Ovary (tissue), 9 donors: ENCODE results near the gene BHMT2. TPM values are rescaled to one million over a fixed set of nuclear protein-coding genes. Genes with fewer than 3 reads are reported as not detected.

Experiments used
- DNase-seq, 5 donors: peaks; one replicate each; pipeline ENCODE4 v3.0.0-alpha.2; 2019 to 2020
- H3K27ac ChIP-seq, 2 donors: fragments of 200-600 bp; one replicate each; pipeline versions ENCODE4 v1.5.1 to v1.8.0; 2019 to 2022
- H3K27me3 ChIP-seq: fragments of 200-600 bp; one replicate; pipeline ENCODE4 v1.8.0; 2022
- H3K36me3 ChIP-seq: fragments of 200-600 bp; sonication (generic); one replicate; pipeline ENCODE4 v1.5.1; 2019
- H3K4me1 ChIP-seq: one replicate; pipeline ENCODE4 v1.8.1; 2013; ENCODE audit warnings: mild to moderate bottlenecking, moderate library complexity; ENCODE audit not compliant: insufficient read depth
- H3K4me3 ChIP-seq: fragments of 200-600 bp; sonication (generic); one replicate; pipeline ENCODE4 v1.5.1; 2017
- H3K9me3 ChIP-seq, 2 donors: fragments of 200-600 bp in 1 of 2; sonication (generic) in 1 of 2; one replicate each; pipeline versions ENCODE4 v1.5.1 to v1.8.1; 2013 to 2019; ENCODE audit warnings: mild to moderate bottlenecking in 1 of 2, moderate library complexity in 1 of 2
- EP300 ChIP-seq: sonication (generic); formaldehyde crosslinking; IDR thresholded peaks from one replicate; pipeline ENCODE4 v1.6.1; 2017; ENCODE audit warnings: antibody characterized with exemption
- POLR2A ChIP-seq: fragments of 450-650 bp; IDR thresholded peaks from one replicate; pipeline ENCODE4 v1.6.1; 2017; ENCODE audit warnings: antibody characterized with exemption, mild to moderate bottlenecking, moderate library complexity
- WGBS, 3 donors: extraction: QIAGEN DNeasy Blood & Tissue Kit in 1 of 3; methylation state at CpG; one replicate each; pipeline versions ENCODE4 v1.1.5 to v1.1.7; 2013 to 2017; 5-methylcytosine and 5-hydroxymethylcytosine counted together
- intact Hi-C, 4 donors: fragments of 100-400 bp; cut with DNase I; formaldehyde crosslinking; loops; one replicate each; pipeline versions ENCODE4 v1.11.0 to v1.15.1; 2022 to 2023
- polyA plus RNA-seq, 2 donors: library from polyadenylated mRNA; stranded (reverse); fragments of 200-250 nt in 1 of 2; fragments of 350-450 nt in 1 of 2; fragmentation: Illumina TruSeq in 1 of 2; extraction: RNeasy Lipid Tissue Mini Kit (QIAGEN cat#74804) in 1 of 2; gene quantifications; one replicate each; pipeline ENCODE4 v1.2.3, GENCODE V29; 2013 to 2014
- total RNA-seq, 7 donors: library from RNA; depleted of rRNA in 2 of 7; stranded (reverse); fragments of >200 nt in 2 of 7; fragmentation: NEBNext Ultra II Directional in 3 of 7; extraction: Animal tissue kit (Norgen Biotek cat#: 25700) in 3 of 7; gene quantifications; one replicate each; pipeline versions ENCODE4 v1.1.0 to v1.2.4, GENCODE V29; 2016 to 2023
- TF ChIP-seq, protein P1 (sequence below), 3 donors: fragments of 450-650 bp in 2 of 3; fragments of 200-600 bp in 1 of 3; IDR thresholded peaks; one replicate each; pipeline versions ENCODE4 v1.5.1 to v1.8.0; 2016 to 2022; ENCODE audit warnings: antibody characterized with exemption in 3 of 3, mild to moderate bottlenecking in 1 of 3
- donor health status: DM: no; HTN: no; CAD: no; lungs with moderate emphysema.
- donor health status: DM: no; HTN: no; CAD: no.
- donor health status: Bipolar disorder and iron deficiency.
- donor health status: DM: yes; HTN: yes; CAD: no.
- donor health status: DM: no; HTN: no; CAD: no.
- donor health status: DM: yes; HTN: yes; CAD: no.

BHMT2 gene
- total and polyA plus RNA-seq, 9 donors: 3.7 to 18.4 (median 7.9) TPM

DNA sequence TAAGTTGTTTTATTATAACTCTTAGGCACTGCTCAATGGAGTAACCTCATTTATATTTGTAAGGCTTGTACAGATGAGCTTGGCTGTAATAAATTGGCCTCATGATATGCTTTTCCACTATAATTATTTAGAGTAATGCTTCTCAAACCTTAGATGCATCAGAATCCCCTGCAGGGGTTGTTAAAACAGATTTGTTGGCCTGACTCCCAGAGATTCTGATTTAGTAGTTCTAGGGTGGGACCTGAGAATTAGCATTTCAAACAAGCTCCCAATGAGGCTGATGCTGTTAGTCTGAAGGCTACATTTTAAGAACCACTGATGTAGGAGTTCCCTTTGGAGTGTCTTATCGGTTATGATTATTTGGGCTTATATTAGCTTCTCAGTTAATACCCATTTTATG is 46.2 kb upstream of the BHMT2 start:
- Histone ChIP-seq H3K4me1 (no peaks in the 10 kb centered on the region), H3K9me3 (no peaks in the 10 kb centered on the region), H3K27ac (no peak overlapping the region), H3K27me3 (no peaks in the 10 kb centered on the region), H3K36me3 (no peaks in the 10 kb centered on the region), H3K4me3 (no peak overlapping the region)
- TF ChIP-seq, protein P1, sequence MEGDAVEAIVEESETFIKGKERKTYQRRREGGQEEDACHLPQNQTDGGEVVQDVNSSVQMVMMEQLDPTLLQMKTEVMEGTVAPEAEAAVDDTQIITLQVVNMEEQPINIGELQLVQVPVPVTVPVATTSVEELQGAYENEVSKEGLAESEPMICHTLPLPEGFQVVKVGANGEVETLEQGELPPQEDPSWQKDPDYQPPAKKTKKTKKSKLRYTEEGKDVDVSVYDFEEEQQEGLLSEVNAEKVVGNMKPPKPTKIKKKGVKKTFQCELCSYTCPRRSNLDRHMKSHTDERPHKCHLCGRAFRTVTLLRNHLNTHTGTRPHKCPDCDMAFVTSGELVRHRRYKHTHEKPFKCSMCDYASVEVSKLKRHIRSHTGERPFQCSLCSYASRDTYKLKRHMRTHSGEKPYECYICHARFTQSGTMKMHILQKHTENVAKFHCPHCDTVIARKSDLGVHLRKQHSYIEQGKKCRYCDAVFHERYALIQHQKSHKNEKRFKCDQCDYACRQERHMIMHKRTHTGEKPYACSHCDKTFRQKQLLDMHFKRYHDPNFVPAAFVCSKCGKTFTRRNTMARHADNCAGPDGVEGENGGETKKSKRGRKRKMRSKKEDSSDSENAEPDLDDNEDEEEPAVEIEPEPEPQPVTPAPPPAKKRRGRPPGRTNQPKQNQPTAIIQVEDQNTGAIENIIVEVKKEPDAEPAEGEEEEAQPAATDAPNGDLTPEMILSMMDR (IDR thresholded peaks at IDR 0.05): no peak
- no peak for DNase-seq
- intact Hi-C loops: loop anchor here in 3 of 4 donors (5.0 to 10.0 kb wide), 3 partner anchors 109 to 831 kb away; no protein-coding TSS in a partner anchor
- WGBS, 3 donors: 86 to 94% (median 94%) methylated on average over 1 of the region's 1 CpG

DNA sequence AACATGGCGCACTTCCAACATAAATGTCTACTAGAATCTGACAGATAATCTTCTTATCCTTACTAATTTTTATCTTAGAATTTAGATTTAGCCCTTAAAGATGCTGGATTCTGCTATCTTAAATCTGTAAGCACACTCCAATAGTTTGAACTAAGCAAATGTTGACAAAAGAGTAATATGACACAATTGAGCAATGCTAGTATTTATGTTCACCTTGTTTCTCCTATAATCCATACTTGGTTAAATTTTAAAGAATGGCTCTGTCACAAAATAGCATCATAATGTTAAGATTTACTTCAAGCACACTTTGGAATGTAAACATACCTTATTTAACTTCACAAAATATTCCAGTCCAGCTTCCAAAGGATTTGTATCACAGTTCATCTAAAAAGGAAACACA is 45.6 kb upstream of the BHMT2 start:
- H3K27ac ChIP-seq: no peak overlapping the region
- intact Hi-C loops: loop anchor here in 3 of 4 donors (5.0 to 10.0 kb wide), 3 partner anchors 108 to 831 kb away; no protein-coding TSS in a partner anchor
- WGBS, 3 donors: 93 to 100% (median 97%) methylated on average over 1 of the region's 1 CpG

DNA sequence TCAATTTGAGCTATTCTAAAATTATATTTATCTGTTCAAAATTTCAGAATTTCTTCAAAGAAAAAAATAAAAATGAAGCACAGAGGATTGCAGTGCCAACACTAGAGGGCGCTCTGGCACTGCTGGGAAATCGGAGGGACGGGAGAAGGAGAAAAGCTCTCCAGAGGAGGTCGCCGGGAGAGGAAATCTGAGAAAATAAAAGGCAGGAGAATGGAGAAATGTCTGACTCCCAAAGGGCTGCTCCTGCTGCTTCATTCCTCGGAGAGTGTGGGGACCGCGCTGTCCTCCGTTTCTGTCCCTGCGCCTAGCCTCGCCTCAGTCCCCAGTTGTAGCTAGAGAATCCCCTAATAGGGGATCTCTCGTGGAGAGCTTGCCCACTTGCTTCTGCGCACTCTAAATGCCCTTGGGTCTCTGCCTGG is 44.5 kb upstream of the BHMT2 start:
- no peak overlapping the region for H3K27ac ChIP-seq
- 3 to 5% (median 4%) methylated on average over 13 of the region's 13 CpGs for WGBS, 3 donors
- peak; percentile 52 to 78 (median 76) for DNase-seq
- TF ChIP-seq, protein P1 (IDR thresholded peaks at IDR 0.05): peak; percentile 74 to 95 (median 80)
- no peak for TF ChIP-seq EP300
- no peaks in the 10 kb centered on the region for H3K27me3 ChIP-seq
- H3K36me3 ChIP-seq: no peaks in the 10 kb centered on the region
- H3K4me3 ChIP-seq: no peak overlapping the region
- intact Hi-C loops: loop anchor here in 2 of 4 donors (5.0 to 10.0 kb wide), 4 partner anchors 107 to 830 kb away; no protein-coding TSS in a partner anchor
- H3K4me1 ChIP-seq: no peaks in the 10 kb centered on the region
- H3K9me3 ChIP-seq: no peaks in the 10 kb centered on the region

More for the DNA sequence above, 45.6 kb upstream of the BHMT2 start:
- Histone ChIP-seq H3K4me3 (no peak overlapping the region), H3K27me3 (no peaks in the 10 kb centered on the region), H3K36me3 (no peaks in the 10 kb centered on the region), H3K4me1 (no peaks in the 10 kb centered on the region), H3K9me3 (no peaks in the 10 kb centered on the region)
- DNase-seq: no peak
- TF ChIP-seq EP300: no peak
- TF ChIP-seq POLR2A: no peak
- TF ChIP-seq, protein P1 (IDR thresholded peaks at IDR 0.05): no peak

DNA sequence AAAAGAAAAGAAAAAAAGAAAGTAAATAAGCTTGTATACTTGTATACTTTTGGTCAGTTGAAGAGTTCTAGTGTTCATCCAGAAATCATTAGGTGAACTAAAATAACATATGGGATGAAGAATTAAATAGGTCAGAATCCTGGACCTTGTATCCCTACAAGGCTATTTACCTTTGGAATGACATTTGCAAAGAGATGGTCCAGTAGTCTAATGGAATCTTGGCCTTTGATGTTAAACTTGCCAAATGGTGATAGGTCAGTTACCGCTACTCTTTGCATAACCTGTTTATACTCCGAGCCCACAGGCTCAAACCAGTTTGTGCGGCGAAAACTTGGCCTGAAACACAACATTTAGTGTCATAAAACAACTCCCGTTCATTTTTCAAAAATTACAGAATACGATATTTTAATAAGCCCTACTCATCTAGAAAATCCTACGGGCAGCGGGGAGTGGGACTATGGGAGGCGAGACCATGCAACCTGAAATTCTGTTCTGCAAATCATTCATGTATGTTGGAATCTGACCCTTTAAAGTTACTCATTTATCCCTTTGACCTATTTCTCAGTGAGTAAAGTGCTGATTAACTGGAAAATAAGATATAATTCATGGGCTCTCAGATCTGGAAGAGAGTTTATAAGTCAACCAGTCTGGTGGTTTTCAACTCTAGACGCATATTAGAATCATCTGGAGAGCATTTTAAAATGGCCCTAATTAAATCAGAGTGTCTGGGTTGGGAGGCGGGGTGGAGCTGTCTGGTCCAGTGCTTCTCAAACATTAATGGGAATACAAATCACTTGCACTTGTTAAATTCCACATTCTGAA is 38.7 kb upstream of the BHMT2 start:
- Histone ChIP-seq H3K27ac (no peak overlapping the region), H3K9me3 (no peaks in the 10 kb centered on the region), H3K27me3 (no peaks in the 10 kb centered on the region), H3K4me3 (no peak overlapping the region), H3K4me1 (no peaks in the 10 kb centered on the region), H3K36me3 (no peaks in the 10 kb centered on the region)
- intact Hi-C loops: no loop called here
- TF ChIP-seq, protein P1 (IDR thresholded peaks at IDR 0.05): no peak
- no peak for TF ChIP-seq POLR2A
- TF ChIP-seq EP300: no peak
- DNase-seq: no peak
- 86 to 93% (median 89%) methylated on average over 11 of the region's 11 CpGs for WGBS, 3 donors
